ENCODE results near the gene PDE4D. TPM values are rescaled to one million over a fixed set of nuclear protein-coding genes. Genes with fewer than 3 reads are reported as not detected.
A peak's percentile ranks its signal among the peaks of the same experiment; 100 is the strongest.

The PDE4D gene
- total RNA-seq, 1 experiment from 2014 or later = 2.1 TPM

- peak overlapping the region; percentile 85 to 93 for H3K4me3 Mint-ChIP-seq
- Histone ChIP-seq H4K91ac (ENCODE audit: insufficient read length, low read depth, low read length) (no peak overlapping the region), H3T11ph (ENCODE audit: low read length) (no peak overlapping the region), H2BK15ac (ENCODE audit: low read depth, low read length) (no peak overlapping the region), H2BK120ac (ENCODE audit: low read depth, low read length, poor library complexity, severe bottlenecking) (no peak overlapping the region), H3K4me1 (ENCODE audit: insufficient read depth, low read length) (0 out of 2 replicates have a peak, but pooled peaks cover 4% of the 10 kb centered on the region), H4K5ac (ENCODE audit: insufficient read length, low read depth, low read length) (no peak overlapping the region), H3K9me3 (ENCODE audit: control insufficient read depth, low read depth, low read length) (no peaks in the 10 kb centered on the region), H3K79me1 (ENCODE audit: insufficient read depth, low read depth, low read length, poor library complexity, severe bottlenecking) (no peaks in the 10 kb centered on the region), H2AK5ac (ENCODE audit: insufficient read length, low read length) (no peak overlapping the region), H3K27ac (ENCODE audit: insufficient read length, low read depth, low read length) (no peak overlapping the region), H3K9ac (ENCODE audit: extremely low read depth, insufficient read length, low read length) (no peak overlapping the region), H3K4me2 (ENCODE audit: insufficient read depth, insufficient read length, low read length) (peak overlapping the region; percentile 84), H3K79me2 (ENCODE audit: insufficient read depth, low read length) (no peaks in the 10 kb centered on the region), H2BK12ac (ENCODE audit: insufficient read length, low read depth, low read length) (no peak overlapping the region), H3K23ac (ENCODE audit: insufficient read length, low read depth, low read length) (no peak overlapping the region), H2BK20ac (ENCODE audit: low read depth, low read length, poor library complexity, severe bottlenecking) (no peak overlapping the region), H3K27me3 (ENCODE audit: insufficient read depth, low read length) (peaks cover 17% of the 10 kb centered on the region; the same call in 1 of the 2 replicates), H3K23me2 (ENCODE audit: insufficient read length, low read depth, low read length, poor library complexity, severe bottlenecking) (peaks cover 16% of the 10 kb centered on the region), H3K14ac (ENCODE audit: insufficient read depth, low read length) (peak overlapping the region; percentile 41; the same call in 1 of the 2 replicates), H4K20me1 (ENCODE audit: control insufficient read depth, insufficient read depth, insufficient read length) (no peaks in the 10 kb centered on the region), H2BK5ac (ENCODE audit: insufficient read length, low read length) (no peak overlapping the region), H3K56ac (ENCODE audit: insufficient read length, low read depth, low read length) (no peak overlapping the region), H2AFZ (ENCODE audit: low read length) (no peak overlapping the region), H3K4ac (ENCODE audit: low read depth, low read length) (no peak overlapping the region), H4K8ac (replicated peaks; ENCODE audit: insufficient read length, low read depth, low read length) (no peak overlapping the region), H3K18ac (ENCODE audit: insufficient read length, low read depth, low read length) (peak overlapping the region; percentile 35)
- no peaks in the 10 kb centered on the region; a peak in 1 of 5 replicates for H3K9me3 Mint-ChIP-seq
- DNase-seq = peak; percentile 54
- TF ChIP-seq, protein P1, sequence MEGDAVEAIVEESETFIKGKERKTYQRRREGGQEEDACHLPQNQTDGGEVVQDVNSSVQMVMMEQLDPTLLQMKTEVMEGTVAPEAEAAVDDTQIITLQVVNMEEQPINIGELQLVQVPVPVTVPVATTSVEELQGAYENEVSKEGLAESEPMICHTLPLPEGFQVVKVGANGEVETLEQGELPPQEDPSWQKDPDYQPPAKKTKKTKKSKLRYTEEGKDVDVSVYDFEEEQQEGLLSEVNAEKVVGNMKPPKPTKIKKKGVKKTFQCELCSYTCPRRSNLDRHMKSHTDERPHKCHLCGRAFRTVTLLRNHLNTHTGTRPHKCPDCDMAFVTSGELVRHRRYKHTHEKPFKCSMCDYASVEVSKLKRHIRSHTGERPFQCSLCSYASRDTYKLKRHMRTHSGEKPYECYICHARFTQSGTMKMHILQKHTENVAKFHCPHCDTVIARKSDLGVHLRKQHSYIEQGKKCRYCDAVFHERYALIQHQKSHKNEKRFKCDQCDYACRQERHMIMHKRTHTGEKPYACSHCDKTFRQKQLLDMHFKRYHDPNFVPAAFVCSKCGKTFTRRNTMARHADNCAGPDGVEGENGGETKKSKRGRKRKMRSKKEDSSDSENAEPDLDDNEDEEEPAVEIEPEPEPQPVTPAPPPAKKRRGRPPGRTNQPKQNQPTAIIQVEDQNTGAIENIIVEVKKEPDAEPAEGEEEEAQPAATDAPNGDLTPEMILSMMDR (conservative IDR thresholded peaks at IDR 0.05) = no peak
- peaks cover 7 to 15% of the 10 kb centered on the region in 2 experiments for H3K4me1 Mint-ChIP-seq
- H3K27ac Mint-ChIP-seq = no peak overlapping the region
- H3K36me3 Mint-ChIP-seq (ENCODE audit: insufficient read depth in 1 of 3, low read depth in 3 of 3) = no peaks in the 10 kb centered on the region
- H3K27me3 Mint-ChIP-seq (ENCODE audit: low read depth) = peaks cover 49% of the 10 kb centered on the region
- WGBS (ENCODE audit: extremely low coverage, insufficient read length, low lambda C conversion rate) = no CpG with 5 or more reads among the region's 35 CpGs
Measured at GRCh38 chr5:59038798-59039295, 854.7 kb downstream of the PDE4D start.
